ENCODE results near the gene SP100. TPM values are rescaled to one million over a fixed set of nuclear protein-coding genes. Genes with fewer than 3 reads are reported as not detected.

Gene SP100
- total and polyA plus RNA-seq, 2 of the 8 experiments (the other 6 are each of a cell fraction or from before 2014, with no cell fraction given): 0.06 to 1.1 TPM

GRCh38 chr2:230412371-230412711, 3.7 kb upstream of the SP100 start:
- FAIRE-seq (no peak), DNase-seq (ENCODE audit: low read depth in 1 of 2, low spot score in 2 of 2) (no peak)
- Histone ChIP-seq H3K27me3 (replicated peaks in 1 of 4; ENCODE audit: control insufficient read depth in 3 of 4, extremely low read depth in 1 of 4, insufficient read depth in 3 of 4, low read length in 3 of 4) (peaks cover 5 to 29% (median 22%) of the 10 kb centered on the region in 4 experiments), H3K14ac (ENCODE audit: insufficient read length) (no peak overlapping the region), H2BK5ac (ENCODE audit: low read depth, low read length) (no peak overlapping the region), H3K56ac (replicated peaks; ENCODE audit: insufficient read length, low read depth, low read length) (no peak overlapping the region), H3K4me1 (replicated peaks in 1 of 4; ENCODE audit: control insufficient read depth in 3 of 4, insufficient read depth in 4 of 4, low read length in 3 of 4) (peaks cover 0 to 9% (median under 1%) of the 10 kb centered on the region in 4 experiments; a peak in 1 of 7 replicates), H4K20me1 (replicated peaks in 1 of 2; ENCODE audit: control insufficient read depth in 1 of 2, insufficient read depth in 2 of 2, low read length in 2 of 2) (no peaks in the 10 kb centered on the region), H2BK15ac (ENCODE audit: low read length) (no peak overlapping the region), H4K8ac (ENCODE audit: extremely low read depth, insufficient read depth, low read length) (no peak overlapping the region), H4K91ac (replicated peaks; ENCODE audit: insufficient read length, low read length) (no peak overlapping the region), H2BK20ac (ENCODE audit: low read length) (no peak overlapping the region), H3K9ac (replicated peaks in 1 of 4; ENCODE audit: extremely low read depth in 1 of 4, low read depth in 3 of 4, low read length in 3 of 4) (peak overlapping the region in 1 of 4 experiments; percentile 53; a peak in 2 of 7 replicates), H3K18ac (ENCODE audit: extremely low read depth, low read length) (no peak overlapping the region), H2AK5ac (ENCODE audit: low read depth, low read length) (no peak overlapping the region), H3K4me2 (ENCODE audit: insufficient read depth in 1 of 2, low read depth in 2 of 2, low read length in 2 of 2) (peak overlapping the region; percentile 84 to 97), H3K27ac (ENCODE audit: low read depth, low read length) (no peak overlapping the region), H2BK12ac (ENCODE audit: low read depth, low read length) (no peak overlapping the region), H3K9me3 (ENCODE audit: insufficient read depth in 2 of 2, low read depth in 1 of 2, low read length in 1 of 2) (no peaks in the 10 kb centered on the region), H3K79me2 (ENCODE audit: control insufficient read depth in 1 of 2, insufficient read depth in 2 of 2, low read length in 2 of 2) (no peaks in the 10 kb centered on the region), H2AFZ (ENCODE audit: low read length) (peak overlapping the region; percentile 99), H3K4me3 (ENCODE audit: extremely low read depth in 1 of 4, insufficient read depth in 2 of 4, low read depth in 3 of 4, low read length in 4 of 4) (peak overlapping the region; percentile 53 to 85 (median 63); a peak in 7 of 8 replicates), H3K23me2 (ENCODE audit: low read depth, low read length) (peaks cover 7% of the 10 kb centered on the region; the same call in 1 of the 2 replicates), H3K4ac (replicated peaks; ENCODE audit: insufficient read length, low read depth, low read length) (no peak overlapping the region), H4K5ac (ENCODE audit: insufficient read length, low read depth, low read length) (no peak overlapping the region), H3K36me3 (ENCODE audit: control insufficient read depth in 2 of 4, insufficient read depth in 4 of 4, low read length in 3 of 4) (no peaks in the 10 kb centered on the region), H3K79me1 (ENCODE audit: low read depth, low read length) (no peaks in the 10 kb centered on the region), H2BK120ac (replicated peaks; ENCODE audit: low read depth, low read length) (no peak overlapping the region), H3K23ac (ENCODE audit: insufficient read length) (no peak overlapping the region)
- WGBS, 2 experiments (ENCODE audit: extremely low coverage in 1 of 2, insufficient coverage in 1 of 2, insufficient read length in 1 of 2, insufficient replicate concordance in 2 of 2, low coverage in 1 of 2, low lambda C conversion rate in 2 of 2, missing lambda C conversion rate in 1 of 2): 93% methylated on average over 3 of the region's 3 CpGs; no CpG with 5 or more reads in 1 of the 2 experiments
- CTCF ChIA-PET (ENCODE audit: partially characterized antibody): interaction anchor here (0.8 to 1.5 kb wide), 3 partner anchors 10 to 198 kb away, joined by 3 to 4 read pairs (median 3); no protein-coding TSS in a partner anchor
- TF ChIP-seq HDAC2 (IDR thresholded peaks at IDR 0.05; ENCODE audit: borderline replicate concordance in 1 of 2, low read depth in 2 of 2, low read length in 2 of 2) (no peak), KDM5A (IDR thresholded peaks at IDR 0.05; ENCODE audit: low read length) (no peak), TCF12 (IDR thresholded peaks at IDR 0.05; ENCODE audit: low read depth, low read length) (no peak), ZNF274 (IDR thresholded peaks at IDR 0.05; ENCODE audit: borderline replicate concordance, extremely low read depth, low read length) (no peak), GTF2F1 (IDR thresholded peaks at IDR 0.05; ENCODE audit: borderline replicate concordance, low read depth, low read length) (no peak), BACH1 (IDR thresholded peaks at IDR 0.05; ENCODE audit: low read length) (no peak)
- TF ChIP-seq, protein P1, sequence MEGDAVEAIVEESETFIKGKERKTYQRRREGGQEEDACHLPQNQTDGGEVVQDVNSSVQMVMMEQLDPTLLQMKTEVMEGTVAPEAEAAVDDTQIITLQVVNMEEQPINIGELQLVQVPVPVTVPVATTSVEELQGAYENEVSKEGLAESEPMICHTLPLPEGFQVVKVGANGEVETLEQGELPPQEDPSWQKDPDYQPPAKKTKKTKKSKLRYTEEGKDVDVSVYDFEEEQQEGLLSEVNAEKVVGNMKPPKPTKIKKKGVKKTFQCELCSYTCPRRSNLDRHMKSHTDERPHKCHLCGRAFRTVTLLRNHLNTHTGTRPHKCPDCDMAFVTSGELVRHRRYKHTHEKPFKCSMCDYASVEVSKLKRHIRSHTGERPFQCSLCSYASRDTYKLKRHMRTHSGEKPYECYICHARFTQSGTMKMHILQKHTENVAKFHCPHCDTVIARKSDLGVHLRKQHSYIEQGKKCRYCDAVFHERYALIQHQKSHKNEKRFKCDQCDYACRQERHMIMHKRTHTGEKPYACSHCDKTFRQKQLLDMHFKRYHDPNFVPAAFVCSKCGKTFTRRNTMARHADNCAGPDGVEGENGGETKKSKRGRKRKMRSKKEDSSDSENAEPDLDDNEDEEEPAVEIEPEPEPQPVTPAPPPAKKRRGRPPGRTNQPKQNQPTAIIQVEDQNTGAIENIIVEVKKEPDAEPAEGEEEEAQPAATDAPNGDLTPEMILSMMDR (IDR thresholded peaks at IDR 0.05; ENCODE audit: control extremely low read depth in 1 of 3, insufficient read depth in 1 of 3, low read depth in 1 of 3, low read length in 3 of 3): no peak
- POLR2A ChIA-PET (ENCODE audit: partially characterized antibody): no interaction called here
